ENCODE measurements around the gene SNAPC2.

DNA sequence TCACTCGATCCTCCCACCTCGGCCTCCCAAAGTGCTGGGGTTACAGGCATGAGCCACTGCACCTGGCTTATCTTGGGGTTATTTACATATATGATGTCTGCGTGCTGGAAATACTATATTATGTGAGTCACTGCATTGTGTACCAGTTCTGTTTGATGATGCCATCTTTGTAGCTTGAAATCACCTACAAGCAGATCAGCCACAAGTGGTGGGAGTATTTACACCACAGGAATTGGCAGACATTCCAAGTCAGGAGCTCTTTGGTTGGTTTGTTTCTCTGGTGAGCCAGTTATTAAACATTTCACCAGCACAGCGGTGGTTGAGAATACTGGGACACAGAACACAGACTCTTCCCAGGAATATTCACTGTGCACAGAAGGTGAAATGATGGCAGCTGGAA lies 27.8 kb downstream of the SNAPC2 start:
- TF ChIP-seq, protein P1, sequence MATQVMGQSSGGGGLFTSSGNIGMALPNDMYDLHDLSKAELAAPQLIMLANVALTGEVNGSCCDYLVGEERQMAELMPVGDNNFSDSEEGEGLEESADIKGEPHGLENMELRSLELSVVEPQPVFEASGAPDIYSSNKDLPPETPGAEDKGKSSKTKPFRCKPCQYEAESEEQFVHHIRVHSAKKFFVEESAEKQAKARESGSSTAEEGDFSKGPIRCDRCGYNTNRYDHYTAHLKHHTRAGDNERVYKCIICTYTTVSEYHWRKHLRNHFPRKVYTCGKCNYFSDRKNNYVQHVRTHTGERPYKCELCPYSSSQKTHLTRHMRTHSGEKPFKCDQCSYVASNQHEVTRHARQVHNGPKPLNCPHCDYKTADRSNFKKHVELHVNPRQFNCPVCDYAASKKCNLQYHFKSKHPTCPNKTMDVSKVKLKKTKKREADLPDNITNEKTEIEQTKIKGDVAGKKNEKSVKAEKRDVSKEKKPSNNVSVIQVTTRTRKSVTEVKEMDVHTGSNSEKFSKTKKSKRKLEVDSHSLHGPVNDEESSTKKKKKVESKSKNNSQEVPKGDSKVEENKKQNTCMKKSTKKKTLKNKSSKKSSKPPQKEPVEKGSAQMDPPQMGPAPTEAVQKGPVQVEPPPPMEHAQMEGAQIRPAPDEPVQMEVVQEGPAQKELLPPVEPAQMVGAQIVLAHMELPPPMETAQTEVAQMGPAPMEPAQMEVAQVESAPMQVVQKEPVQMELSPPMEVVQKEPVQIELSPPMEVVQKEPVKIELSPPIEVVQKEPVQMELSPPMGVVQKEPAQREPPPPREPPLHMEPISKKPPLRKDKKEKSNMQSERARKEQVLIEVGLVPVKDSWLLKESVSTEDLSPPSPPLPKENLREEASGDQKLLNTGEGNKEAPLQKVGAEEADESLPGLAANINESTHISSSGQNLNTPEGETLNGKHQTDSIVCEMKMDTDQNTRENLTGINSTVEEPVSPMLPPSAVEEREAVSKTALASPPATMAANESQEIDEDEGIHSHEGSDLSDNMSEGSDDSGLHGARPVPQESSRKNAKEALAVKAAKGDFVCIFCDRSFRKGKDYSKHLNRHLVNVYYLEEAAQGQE (IDR thresholded peaks at IDR 0.05; ENCODE audit: insufficient replicate concordance, low read depth) = no peak
- TF ChIP-seq, protein P2, sequence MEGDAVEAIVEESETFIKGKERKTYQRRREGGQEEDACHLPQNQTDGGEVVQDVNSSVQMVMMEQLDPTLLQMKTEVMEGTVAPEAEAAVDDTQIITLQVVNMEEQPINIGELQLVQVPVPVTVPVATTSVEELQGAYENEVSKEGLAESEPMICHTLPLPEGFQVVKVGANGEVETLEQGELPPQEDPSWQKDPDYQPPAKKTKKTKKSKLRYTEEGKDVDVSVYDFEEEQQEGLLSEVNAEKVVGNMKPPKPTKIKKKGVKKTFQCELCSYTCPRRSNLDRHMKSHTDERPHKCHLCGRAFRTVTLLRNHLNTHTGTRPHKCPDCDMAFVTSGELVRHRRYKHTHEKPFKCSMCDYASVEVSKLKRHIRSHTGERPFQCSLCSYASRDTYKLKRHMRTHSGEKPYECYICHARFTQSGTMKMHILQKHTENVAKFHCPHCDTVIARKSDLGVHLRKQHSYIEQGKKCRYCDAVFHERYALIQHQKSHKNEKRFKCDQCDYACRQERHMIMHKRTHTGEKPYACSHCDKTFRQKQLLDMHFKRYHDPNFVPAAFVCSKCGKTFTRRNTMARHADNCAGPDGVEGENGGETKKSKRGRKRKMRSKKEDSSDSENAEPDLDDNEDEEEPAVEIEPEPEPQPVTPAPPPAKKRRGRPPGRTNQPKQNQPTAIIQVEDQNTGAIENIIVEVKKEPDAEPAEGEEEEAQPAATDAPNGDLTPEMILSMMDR (IDR thresholded peaks at IDR 0.05; ENCODE audit: insufficient read depth, low read length) = no peak
- TF ChIP-seq POLR2AphosphoS5 (IDR thresholded peaks at IDR 0.05; ENCODE audit: low read depth) (no peak), GABPA (IDR thresholded peaks at IDR 0.05; ENCODE audit: low read depth) (no peak)

Measured in HL-60 (cell line).